Activated CD4-positive, alpha-beta T cell treated with anti-CD3 and anti-CD28 coated beads for 24 hours (primary cell): ENCODE data around the gene CHST3.

Experiments used
- DNase-seq, 2 donors: peaks; one replicate each; pipeline ENCODE4 v3.0.0-alpha.2; 2020; ENCODE audit warnings: low read depth in 2 of 2

Gene CHST3

GRCh38 chr10:72010234-72010973 lies 46.2 kb downstream of the CHST3 start:
- no peak for DNase-seq

- DNase-seq: no peak
Measured at GRCh38 chr10:72011016-72011415, 46.8 kb downstream of the CHST3 start.

- no peak for DNase-seq
Measured at GRCh38 chr10:72011468-72011867, 47.3 kb downstream of the CHST3 start.

GRCh38 chr10:72011976-72012512 lies 47.8 kb downstream of the CHST3 start:
- DNase-seq: no peak

GRCh38 chr10:72012796-72013195 lies 48.6 kb downstream of the CHST3 start:
- DNase-seq: no peak

GRCh38 chr10:72013202-72013945 lies 49.2 kb downstream of the CHST3 start:
- DNase-seq: no peak

- no peak for DNase-seq
Measured at GRCh38 chr10:72014197-72014596, 50.0 kb downstream of the CHST3 start.

- DNase-seq: no peak
Measured at GRCh38 chr10:72014785-72015480, 50.7 kb downstream of the CHST3 start.

- DNase-seq: no peak
Measured at GRCh38 chr10:72015841-72016240, 51.6 kb downstream of the CHST3 start.

- DNase-seq: no peak
Measured at GRCh38 chr10:72016608-72017300, 52.6 kb downstream of the CHST3 start.

GRCh38 chr10:72019085-72019876 lies 55.1 kb downstream of the CHST3 start:
- DNase-seq: no peak

GRCh38 chr10:72020914-72021809 lies 57.0 kb downstream of the CHST3 start:
- no peak for DNase-seq

GRCh38 chr10:72022228-72022627 lies 58.0 kb downstream of the CHST3 start:
- DNase-seq: no peak

GRCh38 chr10:72024596-72024995 lies 60.4 kb downstream of the CHST3 start:
- no peak for DNase-seq

- DNase-seq: no peak
Measured at GRCh38 chr10:72025400-72025799, 61.2 kb downstream of the CHST3 start.

GRCh38 chr10:72025832-72026231 lies 61.6 kb downstream of the CHST3 start:
- DNase-seq: no peak

- no peak for DNase-seq
Measured at GRCh38 chr10:72026278-72027111, 62.3 kb downstream of the CHST3 start.

GRCh38 chr10:72027498-72027897 lies 63.3 kb downstream of the CHST3 start:
- DNase-seq: no peak

GRCh38 chr10:72029414-72029813 lies 65.2 kb downstream of the CHST3 start:
- DNase-seq: no peak
